Panc1 (cell line): Measurements from ENCODE around the gene AMBRA1. TPM values are rescaled to one million over a fixed set of nuclear protein-coding genes. Genes with fewer than 3 reads are reported as not detected.

Experiments
- ATAC-seq: fragments of 200-7000 bp; cut with Tn5 transposase; 2 replicates; pipeline ENCODE4 v1.9.1; 2020; ENCODE audit warnings: mild to moderate bottlenecking, moderate library complexity
- BruUV-seq: library from RNA; stranded (reverse); fragments of 400-500 nt; replicated peaks from 2 replicates; lab custom pipeline; 2021; lab: Mats Ljungman, UMichigan
- CTCF ChIA-PET: fragments of 300-600 bp; sonication (Branson Sonifier 250); formaldehyde crosslinking; loops from one replicate; lab custom pipeline; 2022; ENCODE audit warnings: antibody characterized with exemption; lab: Charles Lee
- POLR2A ChIA-PET: fragments of 300-600 bp; sonication (Branson Sonifier 250); formaldehyde crosslinking; loops from one replicate; lab custom pipeline; 2022; ENCODE audit warnings: antibody characterized with exemption; lab: Charles Lee
- DNase-seq: peaks from one replicate; pipeline ENCODE4 v3.0.0-alpha.2; 2010; ENCODE audit warnings: low read depth, low spot score
- H3K27ac ChIP-seq: 2 replicates; pipeline ENCODE4 v1.5.1; 2011; ENCODE audit warnings: mild to moderate bottlenecking, low read length, inconsistent platforms
- H3K27me3 ChIP-seq: fragments of 200-500 bp; sonication (Bioruptor generic); 2 replicates; pipeline ENCODE4 v1.6.0; 2014; ENCODE audit warnings: low read length, inconsistent platforms; ENCODE audit not compliant: control insufficient read depth, insufficient read depth
- H3K36me3 ChIP-seq: fragments of 200-500 bp; sonication (Bioruptor generic); 2 replicates; pipeline ENCODE4 v1.5.1; 2014; ENCODE audit warnings: inconsistent platforms, mild to moderate bottlenecking, low read length, moderate library complexity; ENCODE audit not compliant: control insufficient read depth, insufficient read depth
- H3K4me1 ChIP-seq: 2 replicates; pipeline ENCODE4 v1.5.1; 2011; ENCODE audit warnings: inconsistent platforms, mild to moderate bottlenecking, low read length, moderate library complexity; ENCODE audit not compliant: control insufficient read depth, insufficient read depth
- H3K4me3 ChIP-seq, 2 experiments: 2 replicates each; pipeline ENCODE4 v1.5.1; 2011 to 2012; ENCODE audit warnings: low read depth in 2 of 2, low read length in 2 of 2, mild to moderate bottlenecking in 2 of 2, inconsistent platforms in 1 of 2, moderate library complexity in 1 of 2
- H3K9me3 ChIP-seq: fragments of 200-500 bp; sonication (Bioruptor generic); 2 replicates; pipeline ENCODE4 v1.5.1; 2014; ENCODE audit warnings: low read depth, mild to moderate bottlenecking, inconsistent platforms, low read length, moderate library complexity; ENCODE audit not compliant: control insufficient read depth, insufficient read depth
- CTCF ChIP-seq: fragments of 450-650 bp; IDR thresholded peaks from 2 replicates; pipeline ENCODE4 v1.5.1; 2017; ENCODE audit warnings: mild to moderate bottlenecking
- POLR2AphosphoS5 ChIP-seq: IDR thresholded peaks from 2 replicates; pipeline ENCODE4 v1.6.1; 2012; ENCODE audit warnings: mild to moderate bottlenecking, low read depth, low read length, moderate library complexity
- REST ChIP-seq, 2 experiments: IDR thresholded peaks; 2 replicates each; pipeline ENCODE4 v1.6.1; 2011 to 2012; ENCODE audit warnings: low read depth in 2 of 2, control low read depth in 1 of 2, low read length in 1 of 2, mild to moderate bottlenecking in 1 of 2, moderate library complexity in 1 of 2; ENCODE audit not compliant: insufficient read depth in 1 of 2
- SIN3A ChIP-seq: IDR thresholded peaks from 2 replicates; pipeline ENCODE4 v1.6.1; 2012; ENCODE audit warnings: low read depth, mild to moderate bottlenecking, low read length, moderate library complexity, borderline replicate concordance; ENCODE audit not compliant: insufficient read depth
- TCF7L2 ChIP-seq: IDR thresholded peaks from 2 replicates; pipeline ENCODE4 v1.6.1; 2011; ENCODE audit warnings: mild to moderate bottlenecking, low read depth, low read length, inconsistent platforms
- in situ Hi-C: cut with HindIII; loops from 2 replicates; pipeline ENCODE4 v1.10.0; 2016; ENCODE audit warnings: low sequenced_read_pairs, low pct_unique_long_range_greater_than_20kb
- intact Hi-C: fragments of 100-400 bp; cut with micrococcal nuclease; formaldehyde crosslinking; loops from one replicate; pipeline ENCODE4 v1.10.0; 2022; ENCODE audit not compliant: unreplicated experiment
- total RNA-seq: library from RNA; stranded (reverse); gene quantifications from one replicate; pipeline ENCODE4 v1.2.1, GENCODE V29; 2021; ENCODE audit not compliant: unreplicated experiment

AMBRA1 gene
- total RNA-seq, 1 experiment from 2014 or later: 40.0 TPM

- POLR2A ChIA-PET: interaction anchor here (0.6 to 0.7 kb wide), 2 partner anchors 12 to 176 kb away, joined by 3 read pairs; no protein-coding TSS in a partner anchor
- Histone ChIP-seq H3K36me3 (no peaks in the 10 kb centered on the region), H3K27ac (no peak overlapping the region), H3K4me3 (no peak overlapping the region), H3K27me3 (no peaks in the 10 kb centered on the region), H3K9me3 (no peaks in the 10 kb centered on the region), H3K4me1 (peaks cover 22% of the 10 kb centered on the region)
- TF ChIP-seq POLR2AphosphoS5 (no peak), SIN3A (no peak), CTCF (no peak), TCF7L2 (no peak), REST (IDR thresholded peaks at IDR 0.05; ENCODE audit: insufficient read depth in 1 of 2, low read depth in 2 of 2, low read length in 1 of 2) (no peak)
- intact Hi-C loops: no loop called here
- CTCF ChIA-PET: interaction anchor here (0.6 to 1.0 kb wide), 3 partner anchors 18 to 108 kb away, joined by 3 to 5 read pairs (median 4); partner anchors contain the start of gene AMBRA1
- in situ Hi-C loops: no loop called here
- ATAC-seq: no peak
- DNase-seq: no peak
- no TSS peak for BruUV-seq
Observed at GRCh38 chr11:46611526-46612304, 17.9 kb upstream of the AMBRA1 start.

- Histone ChIP-seq H3K4me3 (no peak overlapping the region), H3K4me1 (peaks cover 11% of the 10 kb centered on the region; the same call in 1 of the 2 replicates), H3K27me3 (no peaks in the 10 kb centered on the region), H3K9me3 (no peaks in the 10 kb centered on the region), H3K27ac (no peak overlapping the region), H3K36me3 (no peaks in the 10 kb centered on the region)
- ChIA-PET CTCF (no interaction called here), POLR2A (no interaction called here)
- ATAC-seq (no peak), DNase-seq (no peak)
- in situ Hi-C loops (no loop called here), intact Hi-C loops (no loop called here)
- no peak for TF ChIP-seq SIN3A
- no peak for TF ChIP-seq POLR2AphosphoS5
- TF ChIP-seq TCF7L2: no peak
- no peak for TF ChIP-seq CTCF
- TF ChIP-seq REST (IDR thresholded peaks at IDR 0.05; ENCODE audit: insufficient read depth in 1 of 2, low read depth in 2 of 2, low read length in 1 of 2): no peak
- no TSS peak for BruUV-seq
Observed at GRCh38 chr11:46609386-46609785, 15.6 kb upstream of the AMBRA1 start.
